B cell (primary cell): ENCODE data around the gene MAP4K4. TPM values are rescaled to one million over a fixed set of nuclear protein-coding genes. Genes with fewer than 3 reads are reported as not detected.
"Not testable (repeated sequence)": the region's sequence is repeated elsewhere in the genome, so short reads cannot be mapped to it uniquely, and the experiment has no call there.

Source experiments
- ATAC-seq: fragments of 200-7000 bp; cut with Tn5 transposase; one replicate; pipeline ENCODE4 v1.10.0; 2021; ENCODE audit warnings: low read depth, mild to moderate bottlenecking, moderate number of reproducible peaks, moderate library complexity
- CTCF ChIA-PET: fragments of 350-600 bp; sonication (Branson Sonifier 250); formaldehyde crosslinking; loops from one replicate; lab custom pipeline; 2021; ENCODE audit warnings: antibody characterized with exemption, inconsistent platforms; lab: Charles Lee
- POLR2A ChIA-PET: fragments of 350-600 bp; sonication (Branson Sonifier 250); formaldehyde crosslinking; loops from one replicate; lab custom pipeline; 2021; ENCODE audit warnings: antibody characterized with exemption; lab: Charles Lee
- DNase-seq: peaks from one replicate; pipeline ENCODE4 v3.0.0; 2013
- H2AFZ ChIP-seq: 2 replicates; pipeline ENCODE4 v1.6.1; 2012; ENCODE audit warnings: mild to moderate bottlenecking, low read depth, low read length; ENCODE audit not compliant: insufficient read depth, poor library complexity, severe bottlenecking
- H3K27ac ChIP-seq, 2 donors: 1 replicate in 1 of 2; 2 replicates in 1 of 2; pipeline ENCODE4 v1.5.1; 2012 to 2013; ENCODE audit warnings: low read length in 2 of 2, mild to moderate bottlenecking in 2 of 2, moderate library complexity in 1 of 2
- H3K27me3 ChIP-seq, 4 experiments: fragments of 200-600 bp in 1 of 4; sonication (generic) in 1 of 4; replicated peaks in 1 of 4; 1 replicate in 2 of 4; 2 replicates in 2 of 4; pipeline versions ENCODE4 v1.6.1 to v1.7.0; 2013 to 2016; ENCODE audit warnings: low read length in 3 of 4, mild to moderate bottlenecking in 2 of 4, mixed read lengths in 1 of 4, moderate library complexity in 1 of 4; ENCODE audit not compliant: insufficient read depth in 4 of 4, control insufficient read depth in 3 of 4; ENCODE audit errors: control extremely low read depth in 1 of 4
- H3K36me3 ChIP-seq, 2 experiments: replicated peaks in 1 of 2; 1 replicate in 1 of 2; 2 replicates in 1 of 2; pipeline versions ENCODE4 v1.6.1 to v1.7.1; 2013; ENCODE audit warnings: low read length in 1 of 2; ENCODE audit not compliant: insufficient read depth in 2 of 2, control insufficient read depth in 1 of 2; ENCODE audit errors: control extremely low read depth in 1 of 2, extremely low read depth in 1 of 2
- H3K4me1 ChIP-seq, 2 donors: fragments of 200-600 bp in 1 of 2; sonication (generic) in 1 of 2; 1 replicate in 1 of 2; 2 replicates in 1 of 2; pipeline versions ENCODE4 v1.5.1 to v1.6.1; 2013 to 2017; ENCODE audit warnings: low read length in 2 of 2; ENCODE audit not compliant: control insufficient read depth in 2 of 2, insufficient read depth in 2 of 2
- H3K4me2 ChIP-seq: replicated peaks from 2 replicates; pipeline ENCODE3; 2012; ENCODE audit warnings: mild to moderate bottlenecking, low read depth, low read length; ENCODE audit not compliant: poor library complexity, severe bottlenecking
- H3K4me3 ChIP-seq, 5 experiments: fragments of 200-600 bp in 1 of 5; sonication (generic) in 1 of 5; 1 replicate in 3 of 5; 2 replicates in 2 of 5; pipeline versions ENCODE4 v1.5.1 to v1.7.0; 2011 to 2016; ENCODE audit warnings: low read length in 4 of 5, mild to moderate bottlenecking in 4 of 5, low read depth in 2 of 5, control low read depth in 1 of 5, moderate library complexity in 1 of 5; ENCODE audit not compliant: insufficient read depth in 1 of 5; ENCODE audit errors: control extremely low read depth in 1 of 5, extremely low read depth in 1 of 5
- H3K79me2 ChIP-seq: fragments of 200-600 bp; sonication (generic); one replicate; pipeline ENCODE4 v1.6.0; 2016; ENCODE audit warnings: low read length; ENCODE audit not compliant: control insufficient read depth, insufficient read depth
- H3K9ac ChIP-seq: fragments of 200-600 bp; sonication (generic); 2 replicates; pipeline ENCODE4 v1.6.1; 2017; ENCODE audit warnings: mild to moderate bottlenecking, low read length, moderate library complexity
- H3K9me3 ChIP-seq, 3 donors: one replicate each; pipeline versions ENCODE4 v1.6.1 to v1.7.1; 2013; ENCODE audit warnings: low read length in 2 of 3; ENCODE audit not compliant: control insufficient read depth in 2 of 3, insufficient read depth in 1 of 3; ENCODE audit errors: control extremely low read depth in 1 of 3
- H4K20me1 ChIP-seq: 2 replicates; pipeline ENCODE4 v1.6.0; 2012; ENCODE audit warnings: mild to moderate bottlenecking, low read length; ENCODE audit not compliant: insufficient read depth, control insufficient read depth, poor library complexity, severe bottlenecking
- H3K27ac Mint-ChIP-seq: one replicate; pipeline ENCODE4 v1.8.0; 2021; ENCODE audit warnings: mixed read lengths
- H3K27me3 Mint-ChIP-seq: one replicate; pipeline ENCODE4 v1.8.0; 2021; ENCODE audit warnings: mixed read lengths
- H3K4me1 Mint-ChIP-seq: one replicate; pipeline ENCODE4 v1.8.0; 2021; ENCODE audit warnings: mixed read lengths
- H3K4me3 Mint-ChIP-seq: one replicate; pipeline ENCODE4 v1.8.0; 2021; ENCODE audit warnings: mixed read lengths
- H3K9me3 Mint-ChIP-seq: one replicate; pipeline ENCODE4 v1.8.0; 2022; ENCODE audit warnings: mixed read lengths; ENCODE audit not compliant: insufficient read depth
- EZH2 ChIP-seq: IDR thresholded peaks from 2 replicates; pipeline ENCODE4 v1.6.1; 2012; ENCODE audit warnings: borderline replicate concordance, low read depth, mild to moderate bottlenecking, moderate library complexity, low read length; ENCODE audit not compliant: insufficient read depth, poor library complexity, severe bottlenecking
- WGBS: methylation state at CpG from one replicate; pipeline ENCODE4 v1.1.5; 2013; ENCODE audit warnings: missing lambda C conversion rate; ENCODE audit not compliant: insufficient coverage; 5-methylcytosine and 5-hydroxymethylcytosine counted together
- intact Hi-C: fragments of 100-400 bp; cut with micrococcal nuclease; formaldehyde crosslinking; loops from one replicate; pipeline ENCODE4 v1.10.0; 2022
- polyA plus RNA-seq: library from polyadenylated mRNA; depleted of rRNA; stranded (reverse); fragments of >200 nt; gene quantifications from 2 replicates; pipeline ENCODE4 v1.2.3, GENCODE V29; 2012
- total RNA-seq, 2 donors: library from RNA; stranded (reverse); fragments of 120-200 nt in 1 of 2; gene quantifications; 1 replicate in 1 of 2; 2 replicates in 1 of 2; pipeline versions ENCODE4 v1.2.3 to v1.2.4, GENCODE V29; 2013 to 2022
- TF ChIP-seq, protein P1 (sequence below): fragments of 200-600 bp; IDR thresholded peaks from one replicate; pipeline ENCODE4 v1.8.0; 2022; ENCODE audit warnings: antibody characterized with exemption, mild to moderate bottlenecking

MAP4K4 gene
- total and polyA plus RNA-seq, 2 donors (not counting 1 experiment from before 2014, with no cell fraction given) = 54.8 to 280 TPM

DNA sequence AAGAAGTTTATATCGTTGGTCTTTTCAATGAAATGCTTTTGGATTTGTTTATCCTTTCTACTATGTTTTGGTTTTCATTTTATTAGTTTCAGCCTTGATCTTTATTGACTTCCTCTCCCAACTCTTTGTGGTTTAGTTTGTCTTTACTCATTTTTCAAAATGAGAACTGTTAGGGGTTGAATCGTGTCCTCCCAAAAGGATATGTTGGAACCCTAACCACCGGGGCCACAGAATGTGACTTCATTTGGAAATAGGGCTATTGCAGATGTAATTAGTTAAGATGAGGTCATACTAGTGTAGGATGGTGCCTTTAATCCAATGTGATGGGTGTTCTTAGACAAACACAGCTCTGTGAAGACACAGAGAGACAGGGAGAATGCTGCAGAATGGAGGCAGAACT lies 233.9 kb downstream of the MAP4K4 start:
- H3K36me3 ChIP-seq = no peaks in the 10 kb centered on the region
- ChIA-PET POLR2A (no interaction called here), CTCF (interaction anchor here (0.7 kb wide), 1 partner anchor 10 kb away, joined by 3 read pairs; no protein-coding TSS in a partner anchor)
- no peak for TF ChIP-seq EZH2
- TF ChIP-seq, protein P1, sequence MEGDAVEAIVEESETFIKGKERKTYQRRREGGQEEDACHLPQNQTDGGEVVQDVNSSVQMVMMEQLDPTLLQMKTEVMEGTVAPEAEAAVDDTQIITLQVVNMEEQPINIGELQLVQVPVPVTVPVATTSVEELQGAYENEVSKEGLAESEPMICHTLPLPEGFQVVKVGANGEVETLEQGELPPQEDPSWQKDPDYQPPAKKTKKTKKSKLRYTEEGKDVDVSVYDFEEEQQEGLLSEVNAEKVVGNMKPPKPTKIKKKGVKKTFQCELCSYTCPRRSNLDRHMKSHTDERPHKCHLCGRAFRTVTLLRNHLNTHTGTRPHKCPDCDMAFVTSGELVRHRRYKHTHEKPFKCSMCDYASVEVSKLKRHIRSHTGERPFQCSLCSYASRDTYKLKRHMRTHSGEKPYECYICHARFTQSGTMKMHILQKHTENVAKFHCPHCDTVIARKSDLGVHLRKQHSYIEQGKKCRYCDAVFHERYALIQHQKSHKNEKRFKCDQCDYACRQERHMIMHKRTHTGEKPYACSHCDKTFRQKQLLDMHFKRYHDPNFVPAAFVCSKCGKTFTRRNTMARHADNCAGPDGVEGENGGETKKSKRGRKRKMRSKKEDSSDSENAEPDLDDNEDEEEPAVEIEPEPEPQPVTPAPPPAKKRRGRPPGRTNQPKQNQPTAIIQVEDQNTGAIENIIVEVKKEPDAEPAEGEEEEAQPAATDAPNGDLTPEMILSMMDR = no peak
- 44% methylated on average over 2 of the region's 3 CpGs for WGBS
- H3K4me3 Mint-ChIP-seq = no peak overlapping the region
- no peak overlapping the region for H3K4me2 ChIP-seq
- peaks cover 8% of the 10 kb centered on the region for H3K9me3 Mint-ChIP-seq
- peaks cover 0 to 14% (median 12%) of the 10 kb centered on the region in 3 donors for H3K9me3 ChIP-seq
- no peak overlapping the region for H3K27ac ChIP-seq
- H3K27me3 ChIP-seq = peaks cover 0 to 4% (median 0%) of the 10 kb centered on the region in 4 experiments
- no peak overlapping the region for H3K27ac Mint-ChIP-seq
- intact Hi-C loops = no loop called here
- H3K27me3 Mint-ChIP-seq = peaks cover 6% of the 10 kb centered on the region
- ATAC-seq (no peak), DNase-seq (no peak)
- no peaks in the 10 kb centered on the region for H3K4me1 ChIP-seq
- no peaks in the 10 kb centered on the region for H3K79me2 ChIP-seq
- H3K4me3 ChIP-seq = no peak overlapping the region
- H4K20me1 ChIP-seq = no peaks in the 10 kb centered on the region
- no peak overlapping the region for H2AFZ ChIP-seq
- no peak overlapping the region for H3K9ac ChIP-seq
- no peaks in the 10 kb centered on the region for H3K4me1 Mint-ChIP-seq

DNA sequence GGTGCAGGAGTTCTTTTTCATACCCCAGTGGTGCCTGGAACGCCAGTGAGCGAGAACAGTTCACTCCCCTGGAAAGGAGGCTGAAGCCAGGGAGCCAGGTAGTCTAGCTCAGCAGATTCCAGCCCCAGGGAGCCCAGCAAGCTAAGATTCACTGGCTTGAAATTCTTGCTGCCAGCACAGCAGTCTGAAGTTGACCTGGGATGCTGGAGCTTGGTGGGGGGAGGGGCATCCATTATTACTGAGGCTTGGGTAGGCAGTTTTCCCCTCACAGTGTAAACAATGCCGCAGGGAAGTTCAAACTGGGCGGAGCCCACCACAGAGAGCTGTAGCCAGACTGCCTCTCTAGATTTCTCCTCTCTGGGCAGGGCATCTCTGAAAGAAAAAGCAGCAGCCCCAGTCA lies 238.3 kb downstream of the MAP4K4 start:
- H3K27me3 Mint-ChIP-seq, H3K36me3 ChIP-seq, H3K9me3 ChIP-seq, H3K4me1 ChIP-seq, H3K27ac Mint-ChIP-seq, H2AFZ ChIP-seq, POLR2A ChIA-PET, intact Hi-C loops, H3K4me3 Mint-ChIP-seq, H4K20me1 ChIP-seq, H3K27me3 ChIP-seq, CTCF ChIA-PET, H3K4me2 ChIP-seq, ATAC-seq, H3K4me1 Mint-ChIP-seq, H3K9me3 Mint-ChIP-seq, H3K27ac ChIP-seq, H3K4me3 ChIP-seq, H3K9ac ChIP-seq, H3K79me2 ChIP-seq, DNase-seq: not testable (repeated sequence)
- 98% methylated on average over 4 of the region's 4 CpGs for WGBS
